ENCODE measurements around the gene ORMDL2. TPM values are rescaled to one million over a fixed set of nuclear protein-coding genes. Genes with fewer than 3 reads are reported as not detected.
"Not testable (repeated sequence)": the region's sequence is repeated elsewhere in the genome, so short reads cannot be mapped to it uniquely, and the experiment has no call there.

The ORMDL2 gene
- total and polyA plus RNA-seq, 4 donors = 22.4 to 98.1 (median 81.9) TPM

- Histone ChIP-seq H3K27me3 (ENCODE audit: control insufficient read depth in 3 of 3, insufficient read depth in 3 of 3, low read length in 2 of 3) (no peaks in the 10 kb centered on the region), H3K4me1 (ENCODE audit: control insufficient read depth in 5 of 5, insufficient read depth in 5 of 5, low read length in 5 of 5) (no peaks in the 10 kb centered on the region), H3K27ac (ENCODE audit: low read depth in 1 of 2, low read length in 1 of 2) (no peak overlapping the region), H3K9me3 (ENCODE audit: control insufficient read depth in 4 of 4, insufficient read depth in 3 of 4, low read length in 3 of 4) (peaks cover 0 to 3% (median 1%) of the 10 kb centered on the region in 4 donors), H3K36me3 (ENCODE audit: control insufficient read depth in 4 of 4, insufficient read depth in 4 of 4, low read length in 4 of 4) (no peaks in the 10 kb centered on the region), H3K4me3 (no peak overlapping the region), H3K9ac (ENCODE audit: insufficient read depth in 1 of 2, low read length in 2 of 2) (no peak overlapping the region)
- 80 to 84% methylated on average over 3 of the region's 3 CpGs for WGBS, 2 donors
- DNase-seq = no peak
- no peak for ATAC-seq (ENCODE audit: insufficient read depth, low FRiP score)
- no peak for TF ChIP-seq CTCF (IDR thresholded peaks at IDR 0.05; ENCODE audit: control extremely low read depth, extremely low read depth)
Measured at GRCh38 chr12:55861871-55862270, 44.0 kb downstream of the ORMDL2 start.

- Histone ChIP-seq H3K9me3 (ENCODE audit: control insufficient read depth in 4 of 4, insufficient read depth in 3 of 4, low read length in 3 of 4) (peaks cover 0 to 3% (median 1%) of the 10 kb centered on the region in 4 donors), H3K27me3 (ENCODE audit: control insufficient read depth in 3 of 3, insufficient read depth in 3 of 3, low read length in 2 of 3) (no peaks in the 10 kb centered on the region), H3K9ac (ENCODE audit: insufficient read depth in 1 of 2, low read length in 2 of 2) (no peak overlapping the region), H3K27ac (ENCODE audit: low read depth in 1 of 2, low read length in 1 of 2) (no peak overlapping the region), H3K4me1 (ENCODE audit: control insufficient read depth in 5 of 5, insufficient read depth in 5 of 5, low read length in 5 of 5) (no peaks in the 10 kb centered on the region), H3K4me3 (no peak overlapping the region), H3K36me3 (ENCODE audit: control insufficient read depth in 4 of 4, insufficient read depth in 4 of 4, low read length in 4 of 4) (no peaks in the 10 kb centered on the region)
- DNase-seq (no peak), ATAC-seq (ENCODE audit: insufficient read depth, low FRiP score) (no peak)
- no peak for TF ChIP-seq CTCF (IDR thresholded peaks at IDR 0.05; ENCODE audit: control extremely low read depth, extremely low read depth)
Measured at GRCh38 chr12:55862286-55862685, 44.4 kb downstream of the ORMDL2 start.

- H3K27ac ChIP-seq (ENCODE audit: low read depth in 1 of 2, low read length in 1 of 2); H3K27me3 ChIP-seq (ENCODE audit: control insufficient read depth in 3 of 3, insufficient read depth in 3 of 3, low read length in 2 of 3); ATAC-seq (ENCODE audit: insufficient read depth, low FRiP score); H3K4me3 ChIP-seq; H3K9ac ChIP-seq (ENCODE audit: insufficient read depth in 1 of 2, low read length in 2 of 2); H3K36me3 ChIP-seq (ENCODE audit: control insufficient read depth in 4 of 4, insufficient read depth in 4 of 4, low read length in 4 of 4); DNase-seq; H3K4me1 ChIP-seq (ENCODE audit: control insufficient read depth in 5 of 5, insufficient read depth in 5 of 5, low read length in 5 of 5); H3K9me3 ChIP-seq (ENCODE audit: control insufficient read depth in 4 of 4, insufficient read depth in 3 of 4, low read length in 3 of 4): not testable (repeated sequence)
- WGBS, 2 donors = 95 to 97% methylated on average over 13 of the region's 13 CpGs
Measured at GRCh38 chr12:55862931-55863330, 45.1 kb downstream of the ORMDL2 start.

- Histone ChIP-seq H3K4me3 (no peak overlapping the region), H3K4me1 (ENCODE audit: control insufficient read depth in 5 of 5, insufficient read depth in 5 of 5, low read length in 5 of 5) (no peaks in the 10 kb centered on the region), H3K9ac (ENCODE audit: insufficient read depth in 1 of 2, low read length in 2 of 2) (no peak overlapping the region), H3K27me3 (ENCODE audit: control insufficient read depth in 3 of 3, insufficient read depth in 3 of 3, low read length in 2 of 3) (no peaks in the 10 kb centered on the region), H3K27ac (ENCODE audit: low read depth in 1 of 2, low read length in 1 of 2) (no peak overlapping the region), H3K36me3 (ENCODE audit: control insufficient read depth in 4 of 4, insufficient read depth in 4 of 4, low read length in 4 of 4) (no peaks in the 10 kb centered on the region), H3K9me3 (ENCODE audit: control insufficient read depth in 4 of 4, insufficient read depth in 3 of 4, low read length in 3 of 4) (peaks cover 0 to 3% (median 1%) of the 10 kb centered on the region in 4 donors)
- ATAC-seq (ENCODE audit: insufficient read depth, low FRiP score) = no peak
- WGBS, 2 donors = 93% methylated on average over 2 of the region's 2 CpGs
- TF ChIP-seq CTCF (IDR thresholded peaks at IDR 0.05; ENCODE audit: control extremely low read depth, extremely low read depth) = no peak
- no peak for DNase-seq
Measured at GRCh38 chr12:55865327-55865726, 47.5 kb downstream of the ORMDL2 start.

- H3K4me3 ChIP-seq; H3K27ac ChIP-seq (ENCODE audit: low read depth in 1 of 2, low read length in 1 of 2); H3K9ac ChIP-seq (ENCODE audit: insufficient read depth in 1 of 2, low read length in 2 of 2); H3K4me1 ChIP-seq (ENCODE audit: control insufficient read depth in 5 of 5, insufficient read depth in 5 of 5, low read length in 5 of 5); H3K36me3 ChIP-seq (ENCODE audit: control insufficient read depth in 4 of 4, insufficient read depth in 4 of 4, low read length in 4 of 4); ATAC-seq (ENCODE audit: insufficient read depth, low FRiP score); DNase-seq; H3K9me3 ChIP-seq (ENCODE audit: control insufficient read depth in 4 of 4, insufficient read depth in 3 of 4, low read length in 3 of 4); H3K27me3 ChIP-seq (ENCODE audit: control insufficient read depth in 3 of 3, insufficient read depth in 3 of 3, low read length in 2 of 3): not testable (repeated sequence)
- 94 to 100% methylated on average over 3 of the region's 3 CpGs for WGBS, 2 donors
Measured at GRCh38 chr12:55866454-55867004, 48.7 kb downstream of the ORMDL2 start.
